TTC549 (cell line): ENCODE results near the gene ZDHHC18.

ENCODE experiments used
- FAIRE-seq: peaks from 2 replicates; lab custom pipeline; 2012; peaks lifted over from hg19 to GRCh38; lab: Jason Lieb, UNC

ZDHHC18 gene, protein sequence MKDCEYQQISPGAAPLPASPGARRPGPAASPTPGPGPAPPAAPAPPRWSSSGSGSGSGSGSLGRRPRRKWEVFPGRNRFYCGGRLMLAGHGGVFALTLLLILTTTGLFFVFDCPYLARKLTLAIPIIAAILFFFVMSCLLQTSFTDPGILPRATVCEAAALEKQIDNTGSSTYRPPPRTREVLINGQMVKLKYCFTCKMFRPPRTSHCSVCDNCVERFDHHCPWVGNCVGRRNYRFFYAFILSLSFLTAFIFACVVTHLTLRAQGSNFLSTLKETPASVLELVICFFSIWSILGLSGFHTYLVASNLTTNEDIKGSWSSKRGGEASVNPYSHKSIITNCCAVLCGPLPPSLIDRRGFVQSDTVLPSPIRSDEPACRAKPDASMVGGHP

DNA sequence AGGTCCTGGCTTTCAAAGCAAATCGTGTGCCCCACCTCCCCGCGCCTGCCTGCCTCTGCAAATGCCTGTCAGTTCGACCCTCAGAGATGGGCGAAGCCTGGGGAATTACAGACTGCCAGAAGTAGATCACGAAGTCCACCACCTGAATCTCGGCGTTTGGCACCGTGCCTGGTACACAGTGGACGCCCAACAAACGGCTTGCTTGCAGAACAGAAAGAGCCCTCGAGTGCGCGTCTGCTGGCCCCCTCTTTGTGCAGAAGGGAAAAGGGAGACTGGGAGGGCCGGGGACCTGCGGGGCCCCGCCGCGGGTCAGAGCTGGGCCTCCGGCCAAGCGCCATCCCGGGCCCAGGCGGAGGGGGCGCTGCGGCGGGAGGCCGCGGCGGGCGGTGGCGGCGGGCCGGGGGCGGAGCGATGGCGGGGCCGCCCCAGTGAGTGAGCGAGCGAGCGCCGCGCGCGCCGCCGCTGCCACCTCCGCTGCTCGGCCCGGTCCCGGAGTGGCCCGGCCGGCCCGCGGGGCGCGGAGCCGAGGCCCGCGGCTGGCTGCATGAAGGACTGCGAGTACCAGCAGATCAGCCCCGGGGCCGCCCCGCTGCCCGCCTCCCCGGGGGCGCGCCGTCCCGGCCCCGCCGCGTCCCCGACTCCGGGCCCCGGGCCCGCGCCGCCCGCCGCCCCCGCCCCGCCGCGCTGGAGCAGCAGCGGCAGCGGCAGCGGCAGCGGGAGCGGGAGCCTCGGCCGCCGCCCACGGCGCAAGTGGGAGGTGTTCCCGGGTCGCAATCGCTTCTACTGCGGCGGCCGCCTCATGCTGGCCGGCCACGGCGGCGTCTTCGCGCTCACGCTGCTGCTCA is at the start of gene ZDHHC18:
TSS of gene ZDHHC18 (plus strand) at position 428 of the 845 bp plus-strand sequence. CDS start at position 545, 117 bp downstream.
- no peak for FAIRE-seq

DNA sequence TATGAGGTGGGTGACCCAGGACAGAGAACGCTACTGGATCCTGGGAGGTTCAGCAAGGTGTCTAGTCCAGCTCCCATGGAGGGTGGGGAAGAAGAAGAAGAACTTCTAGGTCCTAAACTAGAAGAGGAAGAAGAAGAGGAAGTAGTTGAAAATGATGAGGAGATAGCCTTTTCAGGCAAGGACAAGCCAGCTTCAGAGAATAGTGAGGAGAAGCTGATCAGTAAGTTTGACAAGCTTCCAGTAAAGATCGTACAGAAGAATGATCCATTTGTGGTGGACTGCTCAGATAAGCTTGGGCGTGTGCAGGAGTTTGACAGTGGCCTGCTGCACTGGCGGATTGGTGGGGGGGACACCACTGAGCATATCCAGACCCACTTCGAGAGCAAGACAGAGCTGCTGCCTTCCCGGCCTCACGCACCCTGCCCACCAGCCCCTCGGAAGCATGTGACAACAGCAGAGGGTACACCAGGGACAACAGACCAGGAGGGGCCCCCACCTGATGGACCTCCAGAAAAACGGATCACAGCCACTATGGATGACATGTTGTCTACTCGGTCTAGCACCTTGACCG is 47.3 kb upstream of the ZDHHC18 start:
- no peak for FAIRE-seq

DNA sequence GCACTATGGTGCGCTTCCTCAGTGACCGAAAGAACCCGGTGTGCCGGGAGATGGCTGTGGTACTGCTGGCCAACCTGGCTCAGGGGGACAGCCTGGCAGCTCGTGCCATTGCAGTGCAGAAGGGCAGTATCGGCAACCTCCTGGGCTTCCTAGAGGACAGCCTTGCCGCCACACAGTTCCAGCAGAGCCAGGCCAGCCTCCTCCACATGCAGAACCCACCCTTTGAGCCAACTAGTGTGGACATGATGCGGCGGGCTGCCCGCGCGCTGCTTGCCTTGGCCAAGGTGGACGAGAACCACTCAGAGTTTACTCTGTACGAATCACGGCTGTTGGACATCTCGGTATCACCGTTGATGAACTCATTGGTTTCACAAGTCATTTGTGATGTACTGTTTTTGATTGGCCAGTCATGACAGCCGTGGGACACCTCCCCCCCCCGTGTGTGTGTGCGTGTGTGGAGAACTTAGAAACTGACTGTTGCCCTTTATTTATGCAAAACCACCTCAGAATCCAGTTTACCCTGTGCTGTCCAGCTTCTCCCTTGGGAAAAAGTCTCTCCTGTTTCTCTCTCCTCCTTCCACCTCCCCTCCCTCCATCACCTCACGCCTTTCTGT is 46.0 kb upstream of the ZDHHC18 start:
- no peak for FAIRE-seq

DNA sequence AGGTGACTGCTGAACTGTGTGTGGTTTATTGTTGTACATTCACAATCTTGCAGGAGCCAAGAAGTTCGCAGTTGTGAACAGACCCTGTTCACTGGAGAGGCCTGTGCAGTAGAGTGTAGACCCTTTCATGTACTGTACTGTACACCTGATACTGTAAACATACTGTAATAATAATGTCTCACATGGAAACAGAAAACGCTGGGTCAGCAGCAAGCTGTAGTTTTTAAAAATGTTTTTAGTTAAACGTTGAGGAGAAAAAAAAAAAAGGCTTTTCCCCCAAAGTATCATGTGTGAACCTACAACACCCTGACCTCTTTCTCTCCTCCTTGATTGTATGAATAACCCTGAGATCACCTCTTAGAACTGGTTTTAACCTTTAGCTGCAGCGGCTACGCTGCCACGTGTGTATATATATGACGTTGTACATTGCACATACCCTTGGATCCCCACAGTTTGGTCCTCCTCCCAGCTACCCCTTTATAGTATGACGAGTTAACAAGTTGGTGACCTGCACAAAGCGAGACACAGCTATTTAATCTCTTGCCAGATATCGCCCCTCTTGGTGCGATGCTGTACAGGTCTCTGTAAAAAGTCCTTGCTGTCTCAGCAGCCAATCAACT is 45.2 kb upstream of the ZDHHC18 start:
- no peak for FAIRE-seq

DNA sequence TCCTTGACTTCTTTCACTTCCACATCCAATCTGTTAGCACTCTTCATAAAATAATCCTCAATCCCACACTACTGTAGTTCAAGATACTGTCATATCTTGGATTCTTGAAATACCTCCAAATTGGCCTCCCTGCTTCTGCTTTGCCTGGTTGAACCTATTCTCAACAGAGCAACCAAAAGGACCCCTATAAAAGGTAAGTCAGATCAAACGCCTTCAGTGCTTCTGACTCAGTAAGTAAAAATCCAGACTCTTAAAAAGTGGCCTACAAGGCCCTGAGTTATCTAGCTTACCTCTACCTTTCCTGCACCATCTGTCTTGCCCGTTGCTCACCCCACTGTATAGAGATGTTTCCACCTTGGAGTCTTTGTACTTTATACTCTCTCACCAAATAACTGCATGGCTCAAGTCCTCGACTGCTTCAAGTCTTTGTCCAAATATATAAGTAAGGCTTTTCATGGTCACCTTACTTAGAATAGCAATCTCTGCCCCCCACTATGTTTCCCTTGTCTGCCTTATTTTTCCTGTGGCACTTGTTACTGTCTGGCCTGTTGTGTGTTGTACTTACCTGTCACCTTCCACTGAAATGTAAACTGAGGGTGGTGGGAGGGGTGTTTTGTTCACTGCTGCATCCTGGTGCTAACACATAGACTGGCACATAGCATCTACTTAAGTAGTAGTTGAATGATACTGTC is 43.8 kb upstream of the ZDHHC18 start:
- FAIRE-seq = no peak

DNA sequence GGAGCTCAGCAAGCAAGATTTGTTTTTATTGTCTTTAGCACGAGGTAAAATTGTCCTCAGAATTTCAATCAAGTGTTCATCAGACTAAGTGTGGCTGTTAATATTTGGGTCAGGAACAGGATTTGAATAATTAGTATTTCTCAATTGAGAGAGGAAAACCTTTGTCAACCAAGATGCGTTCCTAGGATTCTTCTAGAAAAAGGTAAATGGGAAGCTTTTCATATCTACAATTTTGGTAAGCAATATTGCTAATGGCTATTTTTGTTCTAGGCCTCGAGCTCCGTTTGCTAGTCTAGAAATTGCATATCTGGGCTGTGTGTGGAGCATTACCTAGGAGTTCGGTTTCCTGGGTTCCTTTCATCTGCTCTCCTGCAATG is 42.9 kb upstream of the ZDHHC18 start:
- no peak for FAIRE-seq

DNA sequence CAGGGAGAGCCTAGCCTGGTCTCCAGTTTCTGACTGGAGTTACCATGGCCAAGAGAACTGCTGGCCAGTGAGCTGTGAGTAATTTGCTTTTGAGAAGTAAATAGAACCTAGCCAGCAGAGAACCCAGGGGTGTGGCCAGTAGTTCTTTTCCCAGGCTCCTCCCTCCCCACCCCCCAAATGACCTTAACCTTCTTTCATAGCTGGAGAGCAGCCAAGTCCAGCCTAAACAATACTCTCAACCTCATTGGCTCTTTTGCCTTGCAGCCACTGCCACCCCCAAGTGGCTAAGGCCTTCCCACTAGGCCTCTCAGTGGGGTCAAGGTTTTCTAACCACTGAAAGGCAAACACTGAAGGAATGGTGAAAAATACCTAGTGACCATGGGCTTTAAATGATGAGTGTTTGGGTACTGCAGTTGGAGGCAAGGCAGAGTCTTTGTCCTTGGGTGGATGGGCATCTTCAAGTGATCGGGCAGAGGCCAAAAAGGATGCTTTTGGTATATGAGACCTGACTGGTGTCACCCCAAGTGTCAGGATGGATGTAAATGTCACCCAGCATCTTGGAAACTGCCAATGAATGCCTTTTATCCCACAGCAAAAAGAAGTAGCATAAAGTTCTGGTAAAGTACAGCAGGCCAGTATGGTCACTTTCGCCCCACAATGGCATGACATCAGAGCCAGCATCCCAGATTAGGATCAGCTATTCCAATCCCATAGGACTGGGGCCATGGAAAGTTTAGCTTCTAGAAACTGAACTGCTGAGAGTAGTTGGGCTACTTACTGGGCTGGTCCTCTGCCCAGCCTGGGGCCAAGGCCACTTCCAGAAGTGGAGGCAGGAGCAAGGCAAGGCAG is 42.2 kb upstream of the ZDHHC18 start:
- FAIRE-seq = no peak

DNA sequence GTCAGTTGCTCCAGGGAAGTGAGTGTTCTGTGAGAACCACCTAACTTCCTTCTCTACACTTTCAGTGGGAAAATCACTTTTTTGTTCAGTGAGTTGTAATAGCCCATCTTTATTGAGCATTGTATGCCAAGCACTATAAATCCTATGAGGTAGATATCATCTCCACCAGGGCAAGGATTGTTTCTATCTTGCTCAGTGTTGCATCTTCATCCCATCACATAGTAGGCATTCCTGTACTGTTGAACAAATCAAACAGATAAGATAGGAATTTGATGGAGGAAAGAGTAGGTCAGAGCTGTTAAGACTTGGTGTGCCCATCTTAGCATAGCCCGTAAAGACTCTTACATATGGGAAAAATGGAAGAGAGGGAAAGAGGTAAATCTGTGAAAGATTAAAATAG is 41.6 kb upstream of the ZDHHC18 start:
- no peak for FAIRE-seq

DNA sequence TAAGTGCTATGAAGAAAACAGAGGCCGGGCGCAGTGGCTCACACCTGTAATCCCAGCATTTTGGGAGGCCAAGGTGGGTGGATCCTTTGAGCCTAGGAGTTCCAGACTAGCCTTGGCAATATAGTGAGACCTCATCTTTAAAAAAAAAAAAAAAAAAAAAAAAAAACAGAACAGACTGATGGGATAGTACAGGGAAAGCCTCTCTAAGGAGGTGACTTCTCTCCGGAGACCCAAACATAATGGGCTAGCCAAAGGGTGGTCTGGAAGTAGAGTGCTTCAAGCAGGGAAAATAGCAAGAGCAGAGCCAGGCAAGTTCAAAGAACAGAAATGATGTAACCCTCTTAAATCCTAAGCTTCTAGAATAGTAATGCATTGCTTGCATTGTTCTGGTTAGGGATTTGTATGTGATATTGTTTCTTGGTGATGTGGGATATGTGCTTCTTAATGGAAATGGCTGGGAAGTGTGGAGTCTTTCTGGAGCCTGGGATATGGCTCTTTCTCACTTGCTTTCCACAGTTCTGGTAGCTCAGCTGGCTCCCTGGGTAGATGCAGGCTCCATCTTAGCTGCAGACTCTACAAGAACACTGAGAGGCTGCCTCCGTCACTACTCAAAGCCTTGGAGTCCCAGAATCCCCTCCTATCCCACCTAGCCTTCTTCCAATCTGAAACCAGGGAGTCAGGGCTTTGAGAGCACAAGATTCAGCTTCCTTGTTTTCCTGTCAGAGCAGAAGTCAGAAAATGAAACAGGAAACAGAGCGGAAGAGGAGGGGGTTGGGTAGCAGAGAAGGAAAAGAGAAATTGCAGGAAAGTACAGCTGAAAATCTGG is 40.7 kb upstream of the ZDHHC18 start:
- no peak for FAIRE-seq

DNA sequence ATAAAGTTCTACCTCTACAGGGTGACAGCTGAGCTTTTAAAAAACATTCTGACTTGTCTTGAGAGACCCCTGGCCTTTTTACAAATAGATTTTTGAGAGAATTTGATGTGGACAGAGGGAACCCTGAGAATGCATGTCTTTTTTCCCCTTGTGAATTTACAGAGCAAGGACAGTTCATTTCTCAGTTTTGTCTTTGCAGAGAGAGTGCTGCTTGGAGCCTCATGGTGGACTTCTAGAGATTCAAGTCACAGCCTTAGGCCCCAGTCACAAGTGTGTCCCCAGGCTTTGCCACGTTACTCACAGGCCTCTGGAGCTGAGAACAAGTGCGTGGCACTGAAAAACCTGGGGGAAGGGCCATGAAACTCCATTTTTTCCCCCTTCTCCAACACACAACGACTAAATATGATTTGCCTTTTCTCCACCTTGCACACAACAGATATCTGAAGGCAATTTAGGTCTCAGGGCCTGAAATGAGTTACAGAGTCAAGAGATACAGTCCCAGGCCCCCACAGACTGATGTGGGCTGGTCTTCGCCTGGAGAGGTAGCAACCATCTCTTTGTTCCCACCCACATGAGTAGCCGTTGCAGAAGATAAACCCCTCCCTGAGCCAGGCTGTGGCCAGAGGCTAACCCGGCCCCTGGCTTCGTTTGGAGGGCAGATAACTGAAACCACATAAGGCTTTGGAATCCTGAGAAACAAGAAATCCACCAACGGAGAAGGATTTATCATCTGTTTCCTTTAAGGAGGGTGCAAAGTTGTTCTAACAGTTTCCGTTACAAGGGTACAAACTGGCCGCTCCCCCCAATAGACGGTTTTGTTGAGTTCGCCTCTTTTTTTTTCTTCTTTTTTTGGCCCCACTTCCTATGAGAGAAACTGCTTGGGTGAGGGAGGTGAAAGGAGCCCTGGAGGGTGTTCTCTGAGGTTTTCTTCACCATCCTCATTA is 39.8 kb upstream of the ZDHHC18 start:
- peak; percentile 92 for FAIRE-seq

DNA sequence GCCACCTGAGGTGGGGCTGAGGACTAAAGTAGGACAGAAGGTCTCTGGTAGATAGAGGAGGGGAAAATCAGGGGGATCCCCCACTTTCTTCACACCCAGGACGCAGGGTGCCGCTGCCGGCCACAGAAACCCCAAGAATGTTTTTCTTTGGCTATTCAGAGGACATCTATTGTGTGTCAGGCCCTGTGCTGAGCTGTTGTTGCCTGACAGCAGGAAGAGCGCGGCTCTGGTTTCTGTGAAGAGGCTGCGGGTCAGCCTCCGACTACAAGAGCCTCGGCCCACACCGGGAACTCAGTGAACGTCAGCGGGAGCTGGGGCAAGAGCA is 39.1 kb upstream of the ZDHHC18 start:
- FAIRE-seq = no peak

DNA sequence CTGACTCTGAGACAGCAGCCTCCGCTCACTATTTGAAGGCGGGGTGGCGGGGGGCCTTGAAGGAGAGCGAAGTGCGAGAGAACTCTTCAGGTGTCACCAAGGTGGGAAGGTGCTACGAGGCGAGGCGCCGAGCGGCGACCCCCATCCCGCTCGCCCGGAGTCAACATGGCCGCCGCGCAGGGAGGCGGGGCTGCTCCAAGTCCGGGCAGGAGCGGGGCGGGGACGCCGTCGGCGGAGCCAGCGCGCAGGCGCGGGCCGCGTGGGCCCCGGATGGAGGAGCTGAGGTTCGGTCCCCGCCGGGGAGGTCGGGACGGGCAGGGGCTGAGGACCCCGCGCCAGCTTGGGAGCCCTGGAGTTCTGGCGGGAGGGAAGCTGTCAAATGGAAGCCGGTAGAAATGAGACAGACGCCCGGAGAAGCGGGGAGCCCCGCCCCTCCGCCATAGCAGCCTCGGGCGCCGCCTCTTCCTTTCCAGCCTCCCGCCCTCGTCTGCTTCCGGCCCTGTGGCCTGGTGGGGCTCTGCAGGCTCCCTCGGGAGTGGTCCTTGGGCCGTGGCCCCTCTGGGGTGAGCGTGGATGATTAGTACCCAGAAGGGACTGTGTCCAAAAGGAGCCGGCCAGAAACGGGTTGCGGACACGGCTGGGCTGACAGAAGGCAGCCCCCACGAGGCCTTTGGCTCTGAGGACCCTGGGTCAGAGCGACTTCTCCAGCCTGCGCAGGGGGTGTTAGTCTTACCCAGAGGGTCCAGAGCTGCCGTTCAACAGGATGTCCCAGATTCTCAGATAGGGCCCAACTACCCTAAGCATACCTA is 38.6 kb upstream of the ZDHHC18 start, which contains the start of gene PIGV:
TSS of gene PIGV (plus strand) at position 245 of the 809 bp plus-strand sequence. CDS start 2,866 bp downstream, outside the sequence.
- no peak for FAIRE-seq

DNA sequence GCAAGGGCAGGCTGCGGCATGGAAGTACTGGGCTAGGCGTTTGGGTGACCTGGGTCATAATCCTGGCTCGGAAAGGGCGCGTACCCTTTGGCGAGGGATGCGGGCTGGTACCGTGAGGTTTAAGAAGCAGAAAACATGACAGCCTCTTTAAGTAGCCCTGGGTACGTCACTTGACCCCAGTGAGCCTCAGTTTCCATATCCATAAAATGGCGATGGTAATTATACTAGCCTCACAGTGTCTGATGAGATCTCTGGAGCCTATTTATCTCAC is 38.0 kb upstream of the ZDHHC18 start:
- no peak for FAIRE-seq

DNA sequence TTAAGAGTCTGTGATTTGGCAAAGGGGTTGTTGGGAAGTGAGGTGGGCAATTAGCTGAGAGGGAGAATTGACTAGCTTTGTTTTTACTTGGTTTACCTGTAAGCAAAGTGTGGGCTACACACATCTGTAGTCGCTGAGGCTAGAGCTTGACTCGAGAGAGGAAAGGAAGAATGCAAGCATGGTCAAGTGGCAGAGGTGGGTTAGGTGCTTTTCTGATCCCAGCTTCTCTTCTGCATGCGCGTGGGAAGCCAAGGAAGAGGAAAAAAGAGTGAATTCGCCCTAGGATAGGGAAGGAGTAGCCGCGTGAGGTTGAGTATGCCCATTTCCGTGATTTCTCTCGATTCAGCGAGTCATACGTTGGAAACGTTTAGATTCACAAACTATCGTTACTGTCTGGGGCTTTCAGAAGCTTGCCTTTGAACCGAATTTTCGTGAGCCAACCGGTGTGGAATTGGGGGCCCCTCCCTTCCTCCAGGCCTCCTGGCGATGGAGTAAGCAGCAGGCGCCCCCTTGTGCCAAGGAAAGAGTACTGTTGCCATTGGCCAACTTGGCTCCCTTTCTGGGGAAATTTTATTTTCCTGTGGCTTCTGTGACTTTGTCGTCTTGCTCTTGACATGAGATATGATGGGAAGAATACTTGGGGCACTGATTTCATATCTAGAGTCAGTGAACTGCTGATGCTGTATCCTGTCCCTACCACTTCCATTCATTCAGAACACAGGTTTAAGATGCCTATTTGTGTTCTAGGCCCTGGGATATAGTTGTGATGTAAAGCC is 37.5 kb upstream of the ZDHHC18 start:
- FAIRE-seq = peak; percentile 71

DNA sequence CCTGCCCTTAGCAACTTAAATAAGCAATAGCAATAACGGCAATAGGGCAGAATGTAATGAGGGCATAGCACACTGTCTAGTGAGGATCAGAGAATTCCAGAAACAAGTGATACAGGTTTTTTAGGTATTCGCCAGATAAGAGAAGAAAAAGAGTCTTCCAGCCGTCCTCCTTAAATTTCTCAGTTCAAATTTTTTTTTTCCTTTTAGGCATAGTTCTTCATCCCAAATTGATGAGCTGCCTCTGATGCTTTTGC is 36.9 kb upstream of the ZDHHC18 start:
- no peak for FAIRE-seq

DNA sequence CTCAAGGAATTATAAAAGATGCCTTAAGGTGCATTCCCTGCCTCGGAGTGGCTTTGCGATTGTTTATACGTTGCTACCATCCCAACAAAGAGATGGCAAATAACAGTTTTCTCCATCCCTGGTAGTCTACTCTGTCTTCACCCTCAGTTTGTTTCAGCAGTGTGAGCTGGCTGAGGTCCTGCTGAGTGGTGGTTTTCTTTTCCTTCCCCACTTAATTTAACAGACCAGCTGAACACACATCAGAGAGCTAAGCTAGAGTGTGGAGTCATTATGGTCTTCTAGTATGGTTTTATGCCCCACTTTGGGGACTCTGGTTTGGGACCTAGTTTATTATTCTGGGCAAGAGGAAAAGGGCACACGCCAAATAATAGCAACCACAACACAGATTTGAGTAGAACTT is 36.6 kb upstream of the ZDHHC18 start:
- no peak for FAIRE-seq

DNA sequence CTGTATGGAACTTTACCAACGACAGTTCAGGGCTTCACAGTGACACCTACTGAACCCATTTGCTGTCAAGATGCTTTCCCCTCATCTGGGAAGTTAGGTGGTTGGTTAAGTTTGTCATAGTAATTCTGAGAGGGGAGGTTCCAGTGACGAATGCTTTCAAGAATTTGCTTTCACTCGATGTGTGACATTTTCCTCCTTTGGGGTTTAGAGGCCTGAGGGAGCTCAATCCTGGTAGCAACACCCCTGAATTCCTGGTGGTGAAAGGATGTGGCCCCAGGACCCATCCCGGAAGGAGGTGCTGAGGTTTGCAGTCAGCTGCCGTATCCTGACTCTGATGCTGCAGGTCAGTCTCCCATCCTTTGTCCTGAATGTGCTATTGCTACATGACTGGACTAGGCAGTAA is 35.9 kb upstream of the ZDHHC18 start:
- no peak for FAIRE-seq

DNA sequence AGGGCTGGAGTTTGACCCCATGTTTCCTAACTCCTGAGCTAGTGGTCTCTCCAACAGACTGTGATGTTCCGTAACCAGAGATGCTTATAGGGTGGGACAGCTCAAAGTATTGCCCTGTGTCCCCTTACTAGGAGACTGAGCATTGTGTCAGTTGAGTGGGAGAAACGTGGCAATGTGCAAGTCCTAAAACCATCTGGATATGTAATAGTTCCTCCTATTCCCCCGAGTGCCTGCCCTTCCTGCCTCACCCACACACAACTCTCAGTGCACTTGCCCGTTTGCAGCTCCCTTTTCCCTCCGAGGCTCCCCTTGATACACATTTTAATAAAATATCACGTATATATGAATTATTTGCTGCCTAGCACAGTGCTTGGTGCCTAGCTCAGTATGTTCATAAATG is 35.3 kb upstream of the ZDHHC18 start:
- FAIRE-seq = no peak
